Esophagus squamous epithelium (tissue), 4 donors: ENCODE measurements around the gene IDUA.

Source experiments
- CTCF ChIP-seq, 6 experiments: fragments of 450-650 bp in 4 of 6; fragments of 200-600 bp in 2 of 6; sonication (generic) in 2 of 6; IDR thresholded peaks; one replicate each; pipeline ENCODE4 v1.5.1; 2016 to 2019; ENCODE audit warnings: antibody characterized with exemption in 6 of 6, mild to moderate bottlenecking in 4 of 6, moderate library complexity in 4 of 6
- POLR2A ChIP-seq, 4 donors: fragments of 450-650 bp; IDR thresholded peaks; one replicate each; pipeline ENCODE4 v1.6.1; 2017; ENCODE audit warnings: antibody characterized with exemption in 4 of 4, mild to moderate bottlenecking in 4 of 4, moderate library complexity in 3 of 4

- no peak for TF ChIP-seq CTCF (IDR thresholded peaks at IDR 0.05)
- TF ChIP-seq POLR2A (IDR thresholded peaks at IDR 0.05) = no peak
These were observed 4.0 kb upstream of the IDUA start for GRCh38 chr4:982814-983213.
